Endothelial cell (in vitro differentiated cells): ENCODE data around the gene HMOX1. TPM values are rescaled to one million over a fixed set of nuclear protein-coding genes. Genes with fewer than 3 reads are reported as not detected.

ENCODE experiments used
- DNase-seq: peaks from one replicate; pipeline ENCODE4 v3.0.0; 2021; ENCODE audit warnings: low spot score
- H3K27ac Mint-ChIP-seq: one replicate; pipeline ENCODE4 v1.8.0; 2021; ENCODE audit warnings: mixed read lengths, inconsistent platforms; ENCODE audit not compliant: unreplicated experiment
- H3K27me3 Mint-ChIP-seq: one replicate; pipeline ENCODE4 v1.8.0; 2021; ENCODE audit warnings: mild to moderate bottlenecking, moderate library complexity, mixed read lengths, inconsistent platforms; ENCODE audit not compliant: unreplicated experiment
- H3K36me3 Mint-ChIP-seq: one replicate; pipeline ENCODE4 v1.8.0; 2021; ENCODE audit warnings: mild to moderate bottlenecking, low read depth, mixed read lengths, inconsistent platforms; ENCODE audit not compliant: unreplicated experiment
- H3K4me1 Mint-ChIP-seq: one replicate; pipeline ENCODE4 v1.8.0; 2021; ENCODE audit warnings: mild to moderate bottlenecking, mixed read lengths, inconsistent platforms; ENCODE audit not compliant: unreplicated experiment
- H3K4me3 Mint-ChIP-seq: one replicate; pipeline ENCODE4 v1.8.0; 2021; ENCODE audit warnings: mild to moderate bottlenecking, mixed read lengths, inconsistent platforms; ENCODE audit not compliant: unreplicated experiment
- H3K9me3 Mint-ChIP-seq: one replicate; pipeline ENCODE4 v1.8.0; 2021; ENCODE audit warnings: mixed read lengths, inconsistent platforms; ENCODE audit not compliant: unreplicated experiment
- CTCF ChIP-seq: fragments of 200-600 bp; sonication (generic); IDR thresholded peaks from one replicate; pipeline ENCODE4 v1.5.0; 2021; ENCODE audit warnings: antibody characterized with exemption; ENCODE audit not compliant: unreplicated experiment
- long read RNA-seq: library from polyadenylated mRNA; unstranded; transcript quantifications from one replicate; pipeline ENCODE4 v2.0.0, GENCODE V29; 2020; ENCODE audit not compliant: unreplicated experiment
- total RNA-seq: library from RNA; stranded (reverse); fragmentation: NEBNext Ultra II Directional; extraction: Animal tissue kit (Norgen Biotek cat#: 25700); gene quantifications from one replicate; pipeline ENCODE4 v1.2.1, GENCODE V29; 2021; ENCODE audit not compliant: unreplicated experiment

The HMOX1 gene
- 17.5 TPM for total RNA-seq
- long read RNA-seq, transcript HMOX1-201 (5 exons, 1,822 nt) = major isoform, 6 of 6 reads
- long read RNA-seq, partial matches to known transcripts = 0 of 6 reads
- long read RNA-seq, other reads (novel, unspliced or antisense) = 0 of 6 reads

GRCh38 chr22:35380537-35381423 is at the start of gene HMOX1:
HMOX1 (plus strand) TSS chr22:35381096; CDS start chr22:35381174, 78 bp downstream.
- Mint-ChIP-seq H3K9me3 (no peaks in the 10 kb centered on the region), H3K4me1 (peaks cover 44% of the 10 kb centered on the region), H3K27ac (peak within 1 kb of the TSS; percentile 48), H3K4me3 (peak within 1 kb of the TSS; percentile 84), H3K27me3 (peaks cover 4% of the 10 kb centered on the region), H3K36me3 (no peaks in the 10 kb centered on the region)
- peak; percentile 81 for DNase-seq
- no peak for TF ChIP-seq CTCF

GRCh38 chr22:35332278-35332677 is 48.6 kb upstream of the HMOX1 start:
- peaks cover 24% of the 10 kb centered on the region for H3K36me3 Mint-ChIP-seq
- no peaks in the 10 kb centered on the region for H3K27me3 Mint-ChIP-seq
- no peaks in the 10 kb centered on the region for H3K9me3 Mint-ChIP-seq
- peaks cover 4% of the 10 kb centered on the region for H3K4me1 Mint-ChIP-seq
- no peak overlapping the region for H3K27ac Mint-ChIP-seq
- TF ChIP-seq CTCF = no peak
- H3K4me3 Mint-ChIP-seq = no peak overlapping the region
- no peak for DNase-seq

- Mint-ChIP-seq H3K27ac (no peak overlapping the region), H3K4me1 (peaks cover 4% of the 10 kb centered on the region), H3K4me3 (no peak overlapping the region), H3K36me3 (peaks cover 23% of the 10 kb centered on the region), H3K9me3 (no peaks in the 10 kb centered on the region), H3K27me3 (no peaks in the 10 kb centered on the region)
- TF ChIP-seq CTCF = no peak
- DNase-seq = no peak
These were observed 47.7 kb upstream of the HMOX1 start for GRCh38 chr22:35333220-35333619.

GRCh38 chr22:35334004-35334403 is 46.9 kb upstream of the HMOX1 start:
- peaks cover 4% of the 10 kb centered on the region for H3K4me1 Mint-ChIP-seq
- no peaks in the 10 kb centered on the region for H3K27me3 Mint-ChIP-seq
- DNase-seq = no peak
- H3K9me3 Mint-ChIP-seq = no peaks in the 10 kb centered on the region
- H3K27ac Mint-ChIP-seq = no peak overlapping the region
- H3K36me3 Mint-ChIP-seq = peaks cover 23% of the 10 kb centered on the region
- TF ChIP-seq CTCF = no peak
- no peak overlapping the region for H3K4me3 Mint-ChIP-seq

- Mint-ChIP-seq H3K4me1 (peaks cover 4% of the 10 kb centered on the region), H3K27ac (no peak overlapping the region), H3K27me3 (no peaks in the 10 kb centered on the region), H3K4me3 (peak overlapping the region; percentile 25), H3K9me3 (no peaks in the 10 kb centered on the region), H3K36me3 (peaks cover 24% of the 10 kb centered on the region)
- no peak for DNase-seq
- no peak for TF ChIP-seq CTCF
These were observed 45.4 kb upstream of the HMOX1 start for GRCh38 chr22:35335468-35335867.
